ENCODE results near the gene CABP7. TPM values are rescaled to one million over a fixed set of nuclear protein-coding genes. Genes with fewer than 3 reads are reported as not detected.

CABP7 gene
- total and polyA plus RNA-seq, 11 donors: 0.03 to 0.11 TPM; not detected in 9

- 70 to 76% (median 71%) methylated on average over 13 to 16 of the region's 16 CpGs for WGBS, 4 donors
- H3K36me3 ChIP-seq: no peaks in the 10 kb centered on the region
- no peak overlapping the region for H3K4me3 ChIP-seq
- peaks cover 21 to 57% (median 39%) of the 10 kb centered on the region in 9 donors for H3K27me3 ChIP-seq
- no peaks in the 10 kb centered on the region for H3K9me3 ChIP-seq
- TF ChIP-seq POLR2A (IDR thresholded peaks at IDR 0.05) (no peak), CTCF (IDR thresholded peaks at IDR 0.05) (no peak)
- H3K4me1 ChIP-seq: peaks cover 0 to 16% (median 0%) of the 10 kb centered on the region in 12 donors
- intact Hi-C loops (cut with DNase I): no loop called here
- H3K27ac ChIP-seq: no peak overlapping the region
- no peak for ATAC-seq
- no peak for DNase-seq
These were observed 2.8 kb downstream of the CABP7 start for GRCh38 chr22:29722587-29722986.

GRCh38 chr22:29723766-29724165 lies 4.0 kb downstream of the CABP7 start:
- H3K27ac ChIP-seq: no peak overlapping the region
- ATAC-seq: no peak
- H3K4me3 ChIP-seq: no peak overlapping the region
- peaks cover 18 to 45% (median 28%) of the 10 kb centered on the region in 9 donors for H3K27me3 ChIP-seq
- intact Hi-C loops (cut with DNase I): no loop called here
- no peaks in the 10 kb centered on the region for H3K9me3 ChIP-seq
- no peaks in the 10 kb centered on the region for H3K36me3 ChIP-seq
- no peak for DNase-seq
- TF ChIP-seq POLR2A (IDR thresholded peaks at IDR 0.05) (no peak), CTCF (IDR thresholded peaks at IDR 0.05) (no peak)
- H3K4me1 ChIP-seq: peaks cover 0 to 16% (median 0%) of the 10 kb centered on the region in 12 donors
- WGBS, 4 donors: 80 to 96% (median 89%) methylated on average over 3 to 10 of the region's 10 CpGs

GRCh38 chr22:29724843-29725242 lies 5.0 kb downstream of the CABP7 start:
- intact Hi-C loops (cut with DNase I): no loop called here
- WGBS, 4 donors: 46 to 60% (median 53%) methylated on average over 8 of the region's 8 CpGs
- no peak for ATAC-seq
- TF ChIP-seq CTCF (IDR thresholded peaks at IDR 0.05): no peak
- no peak for TF ChIP-seq POLR2A (IDR thresholded peaks at IDR 0.05)
- H3K9me3 ChIP-seq: no peaks in the 10 kb centered on the region
- no peak overlapping the region for H3K4me3 ChIP-seq
- peaks cover 0 to 2% (median 0%) of the 10 kb centered on the region in 9 donors for H3K36me3 ChIP-seq
- DNase-seq: no peak
- H3K27me3 ChIP-seq: peaks cover 10 to 35% (median 18%) of the 10 kb centered on the region in 9 donors
- H3K4me1 ChIP-seq: peaks cover 0 to 12% (median 0%) of the 10 kb centered on the region in 12 donors
- H3K27ac ChIP-seq: no peak overlapping the region

GRCh38 chr22:29726106-29726505 lies 6.3 kb downstream of the CABP7 start:
- TF ChIP-seq POLR2A (IDR thresholded peaks at IDR 0.05) (no peak), CTCF (IDR thresholded peaks at IDR 0.05) (no peak)
- Histone ChIP-seq H3K4me3 (no peak overlapping the region), H3K4me1 (peaks cover 0 to under 1% (median 0%) of the 10 kb centered on the region in 12 donors), H3K36me3 (peaks cover 0 to 14% (median 5%) of the 10 kb centered on the region in 9 donors), H3K27ac (no peak overlapping the region), H3K9me3 (no peaks in the 10 kb centered on the region), H3K27me3 (peaks cover 2 to 29% (median 8%) of the 10 kb centered on the region in 9 donors)
- DNase-seq (no peak), ATAC-seq (no peak)
- intact Hi-C loops (cut with DNase I): no loop called here
- WGBS, 4 donors: 54 to 69% (median 62%) methylated on average over 2 to 7 of the region's 7 CpGs
